GM19438 (cell line): ENCODE measurements around the gene SMIM12.
A peak's percentile ranks its signal among the peaks of the same experiment; 100 is the strongest.

ENCODE experiments used
- ATAC-seq: cut with Tn5 transposase; IDR thresholded peaks from one replicate; pipeline ENCODE4 v1.9.1; 2021; ENCODE audit warnings: low read depth; ENCODE audit not compliant: unreplicated experiment

SMIM12 gene

DNA sequence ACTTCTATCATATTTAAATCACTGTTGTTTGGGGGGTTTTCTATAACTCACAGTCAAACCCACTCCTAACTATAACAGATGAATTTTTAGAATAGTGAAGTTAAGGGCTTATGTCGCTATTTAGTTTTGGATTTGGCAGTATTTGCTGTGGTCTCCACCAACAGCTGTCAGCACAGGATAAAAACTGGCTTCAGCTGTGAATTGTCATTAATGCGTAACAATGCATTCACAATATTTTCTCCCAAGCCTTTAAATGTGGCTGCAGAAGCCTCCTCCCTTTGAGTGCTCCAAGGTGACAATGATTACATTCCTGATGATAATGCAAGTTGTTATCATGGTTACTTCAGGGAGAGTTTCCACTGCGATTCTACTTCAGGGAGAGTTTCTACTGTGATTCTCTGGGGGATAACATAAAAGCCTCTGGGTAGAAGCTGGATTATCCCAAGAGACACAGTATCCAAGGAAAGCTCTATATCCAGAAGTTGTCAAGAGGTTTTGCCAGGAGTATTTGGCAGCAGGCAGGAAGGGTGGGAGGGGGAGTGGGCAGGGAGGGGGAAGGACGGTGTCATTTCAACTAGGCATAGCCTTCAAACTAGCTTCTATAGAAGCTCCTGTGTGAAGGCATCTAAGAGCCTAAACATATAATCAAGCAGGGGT, 14.9 kb upstream of the SMIM12 start:
- ATAC-seq = no peak

DNA sequence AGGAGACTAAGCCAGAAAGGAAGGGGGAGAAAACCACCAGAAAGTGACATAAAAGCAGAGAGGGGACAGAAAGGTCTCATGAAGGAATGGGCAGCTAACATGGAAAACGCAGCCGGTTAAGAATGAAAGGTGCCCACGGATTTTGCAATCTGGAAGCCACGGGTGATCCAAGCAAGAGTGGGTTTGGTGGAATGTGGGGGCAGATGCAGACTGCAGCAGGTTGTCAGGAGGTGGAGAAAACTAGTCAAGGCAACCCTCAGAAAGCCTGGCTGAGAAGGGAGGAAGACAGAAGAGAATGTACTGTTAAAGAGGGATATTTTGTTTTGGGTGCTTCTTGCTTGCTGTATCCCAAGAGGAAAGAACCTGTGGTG, 12.6 kb upstream of the SMIM12 start:
- ATAC-seq = no peak

DNA sequence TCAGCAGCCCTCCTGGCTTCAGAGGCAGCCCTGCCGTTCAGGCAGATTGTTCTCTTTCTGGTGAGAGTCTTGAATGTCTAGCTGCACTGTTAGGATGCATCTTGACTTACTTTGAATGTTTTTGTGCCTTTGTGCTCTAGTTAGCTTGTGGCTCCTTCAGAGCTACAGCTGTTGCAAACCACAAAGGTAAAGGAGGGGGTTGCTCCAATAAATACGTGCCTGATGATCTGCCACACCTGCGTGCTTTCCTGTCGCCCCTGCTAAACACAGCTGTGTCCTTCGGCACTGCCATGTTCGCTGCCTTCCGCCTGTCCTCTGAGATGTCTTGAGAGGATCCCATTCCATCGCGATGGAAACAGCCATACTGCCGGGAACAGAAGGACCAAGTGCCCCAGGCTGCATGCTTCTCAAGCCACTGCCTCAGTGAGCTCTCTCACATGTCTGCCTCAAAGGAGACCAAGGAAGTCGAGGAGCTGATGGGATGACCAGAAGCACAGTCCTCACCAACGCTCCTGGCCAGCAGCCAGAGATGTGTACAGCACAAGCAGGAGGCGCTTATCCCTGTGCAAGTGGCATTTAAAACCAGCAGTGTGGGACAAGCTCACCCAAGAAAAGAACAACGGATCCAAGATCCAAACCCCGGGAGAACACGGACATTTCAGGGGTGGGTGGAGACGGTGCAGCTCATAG, 12.0 kb upstream of the SMIM12 start:
- no peak for ATAC-seq

DNA sequence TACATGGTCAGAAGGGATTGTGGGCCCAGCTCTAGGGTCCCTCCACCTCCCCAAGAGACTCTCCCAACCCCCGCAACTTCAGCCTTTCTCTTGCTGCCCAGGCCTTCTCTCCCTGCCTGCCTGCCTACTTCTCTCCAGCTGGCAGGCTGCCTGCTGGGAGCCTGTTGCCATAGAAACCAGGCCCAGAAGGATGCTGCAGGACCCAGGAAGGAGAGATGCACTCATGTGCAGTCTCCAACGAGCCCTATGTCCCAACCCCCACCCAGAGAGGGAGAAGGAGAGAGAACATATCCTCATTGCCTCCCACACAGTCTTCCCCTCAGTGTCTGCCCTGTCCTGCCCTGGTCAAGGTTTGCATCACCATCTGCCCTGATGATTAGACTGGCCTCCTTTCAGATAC, 10.8 kb upstream of the SMIM12 start:
- ATAC-seq = no peak

DNA sequence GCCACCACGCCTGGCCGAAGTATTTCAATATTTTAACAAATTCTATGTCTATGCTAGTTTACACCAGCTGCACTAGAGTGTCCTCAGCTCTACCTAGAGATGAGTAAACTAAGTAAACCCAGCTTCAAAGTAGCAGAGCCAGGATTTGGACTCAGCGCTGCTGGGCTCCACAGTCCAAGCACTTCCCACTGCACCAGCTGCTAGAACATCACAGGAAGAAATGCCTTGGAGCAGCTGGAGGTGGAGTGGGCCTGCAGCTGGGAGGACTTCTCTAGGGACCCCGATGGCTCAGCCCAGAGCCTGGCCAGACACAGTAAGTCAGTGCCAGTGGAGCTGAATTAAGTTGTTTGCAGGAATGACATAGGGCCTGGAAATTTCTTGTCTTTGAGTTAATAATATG, 10.2 kb upstream of the SMIM12 start:
- no peak for ATAC-seq

DNA sequence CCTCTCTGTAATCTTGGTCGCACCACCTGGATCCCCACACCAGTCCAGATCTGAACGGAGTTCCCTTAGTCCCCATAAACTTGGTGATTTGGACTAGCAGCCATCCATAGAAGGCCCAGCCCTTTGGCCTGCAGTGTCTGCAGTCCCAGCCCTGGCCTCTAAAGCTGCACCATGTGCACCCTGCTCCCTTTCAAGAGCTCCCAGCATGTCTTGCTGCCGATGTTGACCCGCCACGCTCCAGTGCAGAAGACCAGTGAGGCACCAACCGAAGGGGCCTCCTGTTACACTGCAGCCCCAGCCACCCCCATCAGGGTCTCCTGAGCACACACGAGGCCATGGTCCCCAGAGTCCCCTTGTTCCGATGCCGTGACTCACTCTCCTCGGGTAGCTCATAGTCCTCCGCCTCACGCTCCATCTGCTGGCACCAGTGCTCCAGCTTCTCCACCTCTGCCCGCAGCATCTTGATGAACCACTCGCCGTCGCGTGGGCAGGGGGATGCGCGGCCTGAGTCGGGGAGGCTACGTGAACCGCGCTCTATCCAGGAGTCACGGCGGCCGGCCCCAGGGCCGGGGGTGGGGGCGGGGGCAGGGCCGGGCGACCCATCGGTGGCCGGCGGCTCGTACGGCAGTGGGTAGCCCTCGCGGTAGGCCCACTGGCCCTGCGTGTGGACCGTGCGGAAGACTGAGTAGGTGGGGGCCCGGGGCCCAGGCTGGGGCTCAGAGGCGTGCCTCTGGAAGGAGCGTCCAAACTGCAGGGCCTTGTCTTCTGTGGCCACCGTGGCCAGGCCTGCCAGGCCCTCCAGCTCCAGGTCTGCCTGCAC, 8.9 kb upstream of the SMIM12 start:
- ATAC-seq = no peak

DNA sequence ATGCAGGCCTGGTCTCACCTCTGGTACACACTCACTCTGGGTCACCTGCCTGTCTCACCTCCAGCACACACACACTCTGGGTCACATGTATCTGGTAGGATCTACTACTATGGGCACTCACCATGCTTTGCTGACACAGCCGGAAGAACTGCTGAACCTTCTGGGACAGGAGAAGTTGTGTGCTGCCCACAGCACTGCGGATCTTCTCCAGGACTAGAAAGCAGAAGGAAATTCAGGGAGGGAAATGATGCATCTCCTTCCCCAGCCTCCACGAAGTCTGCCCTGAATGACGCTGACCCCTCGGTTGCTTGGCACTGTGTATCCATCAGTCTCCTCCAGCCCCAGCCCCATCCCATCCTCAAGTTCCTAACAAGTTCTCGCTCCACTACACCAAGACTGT, 7.9 kb upstream of the SMIM12 start:
- ATAC-seq = no peak

DNA sequence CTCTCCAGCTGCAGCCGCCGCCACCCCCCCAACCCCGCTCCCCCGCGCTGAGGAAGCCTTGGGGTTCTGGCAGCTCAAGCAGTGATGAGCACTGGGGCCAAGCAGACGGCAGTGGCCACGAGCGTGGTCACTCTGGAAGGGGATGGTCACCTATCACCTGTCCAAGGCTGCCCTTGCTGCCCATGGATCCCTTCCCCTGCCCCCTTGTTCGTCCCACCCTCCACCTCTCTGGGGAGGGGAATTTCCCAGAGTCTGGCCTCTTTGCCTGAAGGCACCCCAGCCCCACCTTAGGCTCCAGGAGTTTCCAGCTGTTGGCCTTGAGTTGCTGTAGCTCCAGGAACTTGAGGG, 7.2 kb upstream of the SMIM12 start:
- peak; percentile 10 for ATAC-seq

DNA sequence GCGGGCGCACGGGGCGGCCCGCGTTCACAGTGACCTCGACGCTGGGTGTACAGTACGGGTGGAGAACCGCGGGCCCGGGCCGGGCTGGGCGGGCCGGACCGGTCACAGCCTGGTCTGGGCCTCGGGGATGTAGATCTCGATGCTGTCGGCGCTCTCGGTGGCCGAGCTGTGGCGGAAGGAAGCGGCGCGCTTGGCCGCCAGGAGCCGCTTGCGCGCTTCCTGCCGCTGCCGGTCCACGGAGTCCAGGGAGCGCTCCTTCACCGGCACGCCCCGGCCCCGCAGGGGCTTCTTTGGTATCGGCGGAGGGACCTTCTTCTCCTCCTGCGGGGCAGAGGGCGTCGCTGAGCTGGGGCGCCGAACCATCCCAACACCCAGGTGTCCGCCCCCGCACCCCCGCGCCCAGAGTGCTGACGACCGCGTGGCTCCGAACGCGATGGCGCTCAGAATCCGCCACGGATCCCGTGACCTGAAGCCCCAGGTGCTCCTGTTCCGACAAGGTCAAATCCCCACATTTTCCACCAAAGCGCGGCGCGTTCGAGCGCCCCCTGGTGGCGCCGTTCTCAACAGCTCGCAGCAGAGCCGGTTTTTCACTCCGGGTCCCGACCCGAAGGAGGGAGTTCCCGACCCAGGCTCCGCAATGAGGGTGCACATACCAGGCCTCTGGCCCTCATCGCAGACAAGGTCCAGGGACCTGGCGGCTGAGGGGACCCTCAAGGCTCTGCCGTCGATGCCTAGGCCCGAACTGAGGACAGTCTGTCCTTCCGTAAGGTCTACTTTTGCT, 6.6 kb upstream of the SMIM12 start:
- peak; percentile 58 for ATAC-seq

DNA sequence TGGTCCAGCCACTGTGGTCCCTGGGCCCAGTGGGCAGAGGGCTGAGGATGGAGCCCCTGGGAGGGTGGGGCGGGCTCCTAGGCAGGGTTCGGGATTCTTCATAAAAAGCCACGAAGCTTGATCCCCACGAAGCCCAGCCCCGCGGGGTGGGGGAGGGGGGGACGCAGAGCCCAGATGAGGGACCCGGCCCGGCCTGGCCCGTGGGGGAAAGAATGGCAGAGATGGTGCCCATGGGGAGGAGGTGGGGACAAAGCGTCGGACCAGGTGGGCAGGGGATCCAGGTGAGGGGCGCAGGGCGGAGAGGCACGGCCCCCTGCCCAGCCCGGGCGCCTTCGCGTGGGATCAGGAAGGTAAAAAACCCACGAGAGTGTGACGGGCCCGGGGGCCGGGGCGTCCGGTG, 6.0 kb upstream of the SMIM12 start:
- ATAC-seq = no peak

DNA sequence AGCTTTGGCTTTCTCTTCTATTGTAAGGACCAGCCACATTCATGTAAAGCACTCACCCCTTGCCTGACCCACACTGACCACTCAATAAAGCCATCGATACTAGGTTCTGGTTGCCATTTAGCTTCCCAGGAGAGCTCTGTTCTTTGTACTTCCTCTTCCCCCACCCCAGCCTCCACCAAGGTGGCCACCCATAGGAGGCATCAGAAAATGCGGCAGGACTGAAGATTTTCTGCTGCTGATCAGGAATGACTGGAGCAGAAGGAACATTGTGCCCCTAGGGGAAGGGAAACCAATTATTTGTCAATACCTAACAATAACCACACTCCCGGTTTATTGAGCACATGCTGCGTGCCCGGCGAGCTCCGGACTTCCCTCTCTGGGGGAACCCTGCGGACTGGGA, 5.2 kb upstream of the SMIM12 start:
- ATAC-seq = no peak

DNA sequence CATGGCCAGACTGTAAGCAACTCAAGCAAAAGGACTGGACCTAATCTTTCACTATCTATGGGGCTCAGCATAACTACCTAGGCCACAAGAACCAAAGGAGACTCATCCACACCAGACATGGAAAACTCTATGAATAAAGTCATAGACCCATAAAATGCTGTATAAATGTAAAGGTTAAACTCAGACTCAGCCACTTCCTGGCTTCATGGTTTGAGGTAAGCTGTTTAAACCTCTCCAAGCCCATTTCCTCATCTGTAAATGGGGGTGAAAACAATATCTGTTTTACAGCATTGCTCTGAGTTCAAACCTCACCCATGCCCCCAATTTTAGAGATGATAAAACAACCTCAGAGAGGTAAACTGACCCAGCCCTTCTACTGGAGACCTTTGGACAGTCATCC, 4.0 kb upstream of the SMIM12 start:
- ATAC-seq = no peak

DNA sequence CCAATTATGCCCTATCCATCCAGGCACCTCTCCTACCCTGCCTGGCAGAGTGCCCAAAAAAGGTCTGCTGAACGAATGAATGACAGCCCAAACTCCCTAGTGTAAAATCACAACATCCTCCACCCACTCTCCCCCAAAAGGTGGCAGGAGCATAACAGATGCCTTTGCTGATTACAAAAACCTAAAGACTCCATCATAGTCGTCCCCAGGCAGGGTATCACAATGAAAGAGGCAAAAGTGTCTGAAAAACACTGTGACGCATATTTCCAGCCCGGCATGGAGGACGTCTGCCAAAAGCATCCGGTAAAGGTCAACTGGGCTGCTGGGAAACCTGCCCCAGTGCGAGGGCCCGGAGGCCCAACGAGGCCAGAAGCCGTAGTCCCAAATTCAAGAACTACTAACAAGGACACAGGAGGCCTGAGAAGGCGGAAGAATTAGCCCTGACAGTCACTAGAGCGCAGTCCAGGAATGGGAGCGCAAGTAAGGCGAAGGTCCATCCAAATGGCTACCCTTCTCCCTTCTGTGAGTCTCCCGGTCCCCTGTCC, 576 bp downstream of the SMIM12 start:
- ATAC-seq = peak; percentile 23

DNA sequence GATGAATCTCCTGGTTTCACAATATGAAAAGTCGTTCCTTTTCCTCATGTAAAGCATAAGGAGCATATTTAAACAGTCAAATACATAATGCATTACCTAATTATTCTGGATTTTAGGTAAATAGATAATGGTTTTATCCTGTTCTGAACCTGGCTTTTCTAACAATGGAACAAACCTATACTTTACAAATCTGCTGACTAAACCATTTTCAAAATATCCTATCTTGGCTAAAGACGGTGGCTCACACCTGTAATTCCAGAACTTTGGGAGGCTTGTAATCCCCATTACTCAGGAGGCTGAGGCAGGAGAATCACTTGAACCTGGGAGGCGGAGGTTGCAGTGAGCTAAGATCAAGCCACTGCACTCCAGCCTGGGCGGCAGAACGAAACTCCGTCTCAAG, 2.9 kb downstream of the SMIM12 start:
- ATAC-seq = no peak

DNA sequence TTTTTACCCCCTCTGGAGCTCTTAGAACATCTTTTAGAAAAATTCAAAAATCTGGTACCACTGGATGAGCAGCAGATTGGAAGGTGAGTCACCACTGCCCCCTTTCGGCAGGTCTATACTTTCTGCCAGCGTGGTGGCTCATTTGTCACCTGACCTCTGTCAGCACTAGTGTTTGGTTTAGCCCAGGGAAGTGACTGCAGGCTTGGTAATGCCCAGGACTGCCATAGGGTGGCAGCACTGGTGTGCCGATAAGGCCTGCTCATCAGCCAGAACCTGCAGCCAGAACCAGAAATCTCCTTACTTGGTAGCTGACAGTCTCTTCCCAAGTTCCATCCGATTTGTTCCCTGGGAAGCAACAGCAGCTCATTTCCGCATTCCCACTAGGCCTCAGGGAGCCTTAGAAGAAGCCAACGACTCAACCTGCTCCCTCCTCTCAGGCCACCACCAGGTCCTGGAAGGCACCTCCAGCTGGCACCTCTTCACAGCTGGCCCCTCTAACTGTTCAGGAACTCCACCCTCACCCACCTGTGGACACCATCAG, 6.8 kb downstream of the SMIM12 start:
- peak; percentile 98 for ATAC-seq

DNA sequence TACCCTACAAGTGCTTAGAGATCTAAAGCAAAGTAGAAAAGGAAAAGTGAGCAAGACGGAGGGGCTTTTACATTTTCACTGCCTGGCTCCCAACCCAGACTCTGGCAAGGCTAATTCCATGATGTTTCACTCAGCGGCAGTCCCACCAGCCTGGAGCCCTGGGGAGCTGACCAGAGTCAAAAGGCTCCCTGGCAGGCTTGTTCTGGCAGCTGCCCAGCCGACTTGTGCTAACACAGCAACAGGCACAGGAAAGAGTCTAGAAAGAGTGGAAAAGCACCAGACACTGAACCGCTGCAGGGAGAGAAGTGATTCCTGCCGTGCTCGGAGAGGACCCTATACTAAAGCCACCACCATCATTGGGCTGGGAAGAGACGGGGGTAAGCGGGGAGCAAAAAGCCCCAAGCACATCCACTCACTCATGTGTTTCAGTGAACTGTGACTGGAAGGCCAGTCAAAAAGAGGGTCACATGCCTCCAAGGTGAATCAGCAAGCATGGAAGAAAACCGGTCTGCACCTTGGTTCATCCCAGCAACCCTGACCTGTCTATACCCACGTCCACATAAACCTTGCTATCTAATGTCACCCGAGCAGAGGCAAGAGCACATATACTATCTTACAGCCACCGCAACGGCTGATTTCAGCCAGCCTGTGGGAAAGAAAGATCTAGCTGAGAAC, 8.0 kb downstream of the SMIM12 start:
- ATAC-seq = no peak

DNA sequence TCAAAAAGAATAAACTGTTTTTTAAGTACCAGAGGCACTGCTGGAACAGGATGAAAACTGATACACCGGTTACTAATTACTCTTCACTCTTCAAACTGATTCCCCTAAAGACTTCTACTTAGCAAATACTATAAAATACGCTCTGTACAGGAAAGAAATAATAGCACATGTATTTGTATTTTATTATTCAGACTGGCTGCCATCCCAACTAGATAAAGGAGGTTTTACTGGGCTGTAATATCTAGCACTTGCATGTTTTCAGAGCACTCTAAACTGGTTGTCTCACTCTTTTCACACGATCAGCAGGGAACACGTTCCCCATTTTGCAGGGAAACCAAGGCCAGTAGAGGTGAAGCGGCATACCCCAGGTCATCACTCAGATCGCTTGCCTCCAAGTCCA, 9.2 kb downstream of the SMIM12 start:
- no peak for ATAC-seq

DNA sequence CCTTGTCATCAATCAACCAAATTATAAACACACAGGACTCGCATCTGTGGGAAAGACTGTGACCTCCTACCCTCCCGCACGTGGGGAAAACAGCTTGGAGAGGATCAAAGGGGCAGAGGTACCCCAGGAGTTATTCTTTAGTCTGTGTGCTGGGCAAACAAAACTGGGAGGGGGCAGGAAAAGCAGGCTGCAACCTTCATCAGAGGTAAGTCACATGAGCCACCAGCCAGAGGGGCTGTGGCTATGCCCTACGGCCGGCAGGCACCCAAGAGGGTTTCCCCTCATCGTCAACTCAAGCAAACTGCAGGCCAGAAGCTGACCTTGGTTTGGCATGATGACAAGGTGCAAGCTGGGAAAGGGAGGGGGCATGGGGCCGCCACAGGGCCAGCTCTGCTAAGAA, 12.5 kb downstream of the SMIM12 start:
- no peak for ATAC-seq

DNA sequence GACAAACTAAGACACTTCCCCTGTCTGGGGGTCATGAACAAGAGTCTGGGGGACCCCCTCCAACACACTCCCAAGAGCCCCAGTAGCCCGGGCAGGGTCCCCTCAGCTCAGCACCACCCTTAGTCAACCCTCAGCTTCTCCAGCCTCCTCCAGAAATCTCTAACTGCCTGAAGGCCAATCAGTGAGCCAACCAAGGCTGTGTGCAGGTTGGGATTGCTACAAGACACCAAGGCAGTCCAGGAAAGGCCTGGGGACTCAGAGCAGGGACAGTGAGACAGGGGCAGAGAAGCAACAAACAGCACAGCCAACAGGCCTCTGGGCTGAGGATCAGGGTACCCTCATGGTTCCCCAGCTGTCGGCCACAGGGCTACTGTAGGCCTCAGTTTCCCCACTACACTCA, 13.3 kb downstream of the SMIM12 start:
- no peak for ATAC-seq
